Sigmoid colon (tissue), 4 donors: ENCODE results near the gene FAM193A.

Source experiments
- CTCF ChIP-seq, 4 experiments: fragments of 450-650 bp in 3 of 4; fragments of 200-600 bp in 1 of 4; IDR thresholded peaks; one replicate each; pipeline ENCODE4 v1.5.1; 2016 to 2019; ENCODE audit warnings: antibody characterized with exemption in 4 of 4, mild to moderate bottlenecking in 3 of 4, moderate library complexity in 2 of 4
- POLR2AphosphoS5 ChIP-seq, 4 donors: sonication (generic); formaldehyde crosslinking; IDR thresholded peaks; one replicate each; pipeline ENCODE4 v1.6.1; 2017; ENCODE audit warnings: antibody characterized with exemption in 4 of 4

- TF ChIP-seq CTCF (IDR thresholded peaks at IDR 0.05) (no peak), POLR2AphosphoS5 (IDR thresholded peaks at IDR 0.05) (no peak)
These were observed 205.8 kb downstream of the FAM193A start for GRCh38 chr4:2742081-2742822.
